H1 (cell line): ENCODE measurements around the gene ZNF536. TPM values are rescaled to one million over a fixed set of nuclear protein-coding genes. Genes with fewer than 3 reads are reported as not detected.
A peak's percentile ranks its signal among the peaks of the same experiment; 100 is the strongest.

ENCODE experiments used
- CTCF ChIA-PET: fragments of 300-600 bp; sonication (Branson Sonifier 250); formaldehyde crosslinking; loops from one replicate; lab custom pipeline; 2021; ENCODE audit not compliant: partially characterized antibody; lab: Charles Lee
- POLR2A ChIA-PET: fragments of 300-600 bp; sonication (Branson Sonifier 250); formaldehyde crosslinking; loops from one replicate; lab custom pipeline; 2021; ENCODE audit warnings: inconsistent platforms; ENCODE audit not compliant: partially characterized antibody; lab: Charles Lee
- DNase-seq, 2 experiments: peaks; one replicate each; pipeline versions ENCODE4 v3.0.0 to v3.0.0-alpha.2; 2010 to 2022; ENCODE audit warnings: low spot score in 2 of 2, low read depth in 1 of 2, mixed read lengths in 1 of 2
- FAIRE-seq: peaks from 2 replicates; lab custom pipeline; 2011; peaks lifted over from hg19 to GRCh38; lab: Jason Lieb, UNC
- H2AFZ ChIP-seq: 2 replicates; pipeline ENCODE4 v1.8.1; 2012; ENCODE audit warnings: low read length, inconsistent platforms
- H2AK5ac ChIP-seq: 2 replicates; pipeline ENCODE4 v1.6.1; 2013; ENCODE audit warnings: low read depth, low read length
- H2BK120ac ChIP-seq: replicated peaks from 2 replicates; pipeline ENCODE3; 2013; ENCODE audit warnings: low read depth, low read length, inconsistent platforms
- H2BK12ac ChIP-seq: 2 replicates; pipeline ENCODE4 v1.6.1; 2013; ENCODE audit warnings: low read depth, low read length
- H2BK15ac ChIP-seq: 2 replicates; pipeline ENCODE4 v1.6.1; 2013; ENCODE audit warnings: low read length
- H2BK20ac ChIP-seq: 2 replicates; pipeline ENCODE4 v1.6.1; 2013; ENCODE audit warnings: low read length
- H2BK5ac ChIP-seq: 2 replicates; pipeline ENCODE4 v1.6.1; 2013; ENCODE audit warnings: low read depth, low read length
- H3K14ac ChIP-seq: 2 replicates; pipeline ENCODE4 v1.6.1; 2013; ENCODE audit warnings: inconsistent platforms; ENCODE audit not compliant: insufficient read length
- H3K18ac ChIP-seq: 2 replicates; pipeline ENCODE4 v1.6.1; 2013; ENCODE audit warnings: low read length; ENCODE audit errors: extremely low read depth
- H3K23ac ChIP-seq: 2 replicates; pipeline ENCODE4 v1.6.1; 2013; ENCODE audit warnings: inconsistent platforms; ENCODE audit not compliant: insufficient read length
- H3K23me2 ChIP-seq: 2 replicates; pipeline ENCODE4 v1.6.1; 2013; ENCODE audit warnings: low read depth, low read length
- H3K27ac ChIP-seq: 2 replicates; pipeline ENCODE4 v1.6.1; 2011; ENCODE audit warnings: low read depth, low read length, inconsistent platforms
- H3K27me3 ChIP-seq, 4 experiments: replicated peaks in 1 of 4; 1 replicate in 1 of 4; 2 replicates in 3 of 4; pipeline versions ENCODE4 v1.6.1 to v1.8.1; 2011 to 2013; ENCODE audit warnings: low read length in 3 of 4, mild to moderate bottlenecking in 3 of 4, inconsistent platforms in 2 of 4, mixed read lengths in 2 of 4, moderate library complexity in 1 of 4; ENCODE audit not compliant: control insufficient read depth in 3 of 4, insufficient read depth in 3 of 4; ENCODE audit errors: extremely low read depth in 1 of 4
- H3K36me3 ChIP-seq, 4 experiments: 2 replicates each; pipeline versions ENCODE4 v1.6.1 to v1.8.1; 2011 to 2013; ENCODE audit warnings: mild to moderate bottlenecking in 4 of 4, low read length in 3 of 4, moderate library complexity in 2 of 4, control low read depth in 1 of 4, inconsistent platforms in 1 of 4; ENCODE audit not compliant: insufficient read depth in 4 of 4, control insufficient read depth in 2 of 4
- H3K4ac ChIP-seq: replicated peaks from 2 replicates; pipeline ENCODE3; 2013; ENCODE audit warnings: low read length, low read depth, mixed read lengths, inconsistent platforms; ENCODE audit not compliant: insufficient read length
- H3K4me1 ChIP-seq, 4 experiments: replicated peaks in 1 of 4; 1 replicate in 1 of 4; 2 replicates in 3 of 4; pipeline versions ENCODE4 v1.6.1 to v1.8.1; 2011 to 2013; ENCODE audit warnings: low read length in 3 of 4, inconsistent platforms in 2 of 4, mixed read lengths in 1 of 4; ENCODE audit not compliant: insufficient read depth in 4 of 4, control insufficient read depth in 3 of 4
- H3K4me2 ChIP-seq, 2 experiments: 2 replicates each; pipeline versions ENCODE4 v1.6.1 to v1.8.1; 2011 to 2013; ENCODE audit warnings: low read depth in 2 of 2, low read length in 2 of 2, control low read depth in 1 of 2, inconsistent platforms in 1 of 2, mild to moderate bottlenecking in 1 of 2; ENCODE audit not compliant: insufficient read depth in 1 of 2
- H3K4me3 ChIP-seq, 4 experiments: fragments of 200-600, 300-600 bp in 1 of 4; sonication (generic), shearing (Covaris generic), sonication (Bioruptor Twin) in 1 of 4; 2 replicates each; pipeline versions ENCODE4 v1.5.1 to v1.8.1; 2011 to 2016; ENCODE audit warnings: low read length in 4 of 4, low read depth in 3 of 4, control low read depth in 2 of 4, inconsistent platforms in 2 of 4, mild to moderate bottlenecking in 2 of 4, mixed read lengths in 1 of 4, moderate library complexity in 1 of 4; ENCODE audit not compliant: insufficient read depth in 2 of 4; ENCODE audit errors: extremely low read depth in 1 of 4
- H3K56ac ChIP-seq: replicated peaks from 2 replicates; pipeline ENCODE3; 2013; ENCODE audit warnings: low read depth, mild to moderate bottlenecking, mixed read lengths, low read length, inconsistent platforms; ENCODE audit not compliant: insufficient read length
- H3K79me1 ChIP-seq: 2 replicates; pipeline ENCODE4 v1.6.1; 2013; ENCODE audit warnings: low read depth, low read length, control low read depth
- H3K79me2 ChIP-seq, 2 experiments: 2 replicates each; pipeline versions ENCODE4 v1.6.1 to v1.8.1; 2012 to 2013; ENCODE audit warnings: low read length in 2 of 2, mild to moderate bottlenecking in 2 of 2, inconsistent platforms in 1 of 2; ENCODE audit not compliant: insufficient read depth in 2 of 2, control insufficient read depth in 1 of 2
- H3K9ac ChIP-seq, 4 experiments: replicated peaks in 1 of 4; 1 replicate in 1 of 4; 2 replicates in 3 of 4; pipeline versions ENCODE4 v1.6.1 to v1.8.1; 2011 to 2013; ENCODE audit warnings: low read depth in 3 of 4, low read length in 3 of 4, control low read depth in 2 of 4, mild to moderate bottlenecking in 2 of 4, moderate library complexity in 2 of 4, inconsistent platforms in 1 of 4; ENCODE audit errors: extremely low read depth in 1 of 4
- H3K9me3 ChIP-seq, 2 experiments: 2 replicates each; pipeline versions ENCODE4 v1.6.1 to v1.8.1; 2012 to 2013; ENCODE audit warnings: mild to moderate bottlenecking in 2 of 2, moderate library complexity in 2 of 2, control low read depth in 1 of 2, inconsistent platforms in 1 of 2, low read depth in 1 of 2, low read length in 1 of 2, mixed read lengths in 1 of 2; ENCODE audit not compliant: insufficient read depth in 2 of 2
- H4K20me1 ChIP-seq, 2 experiments: replicated peaks in 1 of 2; 2 replicates each; pipeline versions ENCODE3 to v1.8.1; 2011 to 2013; ENCODE audit warnings: inconsistent platforms in 2 of 2, low read length in 2 of 2, mild to moderate bottlenecking in 1 of 2; ENCODE audit not compliant: insufficient read depth in 2 of 2, control insufficient read depth in 1 of 2
- H4K5ac ChIP-seq: 2 replicates; pipeline ENCODE4 v1.6.1; 2013; ENCODE audit warnings: low read length, low read depth, mixed read lengths, inconsistent platforms; ENCODE audit not compliant: insufficient read length
- H4K8ac ChIP-seq: 2 replicates; pipeline ENCODE4 v1.8.0; 2013; ENCODE audit warnings: mild to moderate bottlenecking, moderate library complexity, low read length, inconsistent platforms; ENCODE audit not compliant: insufficient read depth; ENCODE audit errors: extremely low read depth
- H4K91ac ChIP-seq: replicated peaks from 2 replicates; pipeline ENCODE3; 2013; ENCODE audit warnings: low read length, mixed read lengths, inconsistent platforms; ENCODE audit not compliant: insufficient read length
- SIX5 ChIP-seq: IDR thresholded peaks from 2 replicates; pipeline ENCODE4 v1.6.1; 2011; ENCODE audit warnings: mild to moderate bottlenecking, low read depth, low read length
- TAF7 ChIP-seq: optimal IDR thresholded peaks from 2 replicates; pipeline ENCODE3; 2011; ENCODE audit warnings: low read depth, mild to moderate bottlenecking, inconsistent platforms, low read length, moderate library complexity, borderline replicate concordance
- ZNF274 ChIP-seq: IDR thresholded peaks from 2 replicates; pipeline ENCODE4 v1.7.0; 2012; ENCODE audit warnings: low read length, borderline replicate concordance; ENCODE audit errors: extremely low read depth
- WGBS, 2 experiments: shearing (Covaris generic) in 1 of 2; methylation state at CpG; one replicate each; pipeline versions ENCODE4 v1.1.6 to v1.1.7; 2013 to 2015; ENCODE audit warnings: low lambda C conversion rate in 2 of 2, mixed read lengths in 2 of 2, inconsistent platforms in 1 of 2, low coverage in 1 of 2, missing lambda C conversion rate in 1 of 2; ENCODE audit not compliant: insufficient replicate concordance in 2 of 2, insufficient coverage in 1 of 2, insufficient read length in 1 of 2; ENCODE audit errors: extremely low coverage in 1 of 2, missing lambda C conversion rate in 1 of 2; 5-methylcytosine and 5-hydroxymethylcytosine counted together
- polyA plus RNA-seq, 7 experiments: library from polyadenylated mRNA; depleted of rRNA in 3 of 7; stranded (reverse) in 5 of 7; unstranded in 2 of 7; fragments of >200 nt in 5 of 7; fragments of 200-250 nt in 2 of 7; gene quantifications; 1 replicate in 5 of 7; 2 replicates in 1 of 7; 4 replicates in 1 of 7; pipeline versions ENCODE4 v1.2.1 to v1.2.3, GENCODE V29; 2011 to 2013; ENCODE audit warnings: missing spikeins in 2 of 7, mixed read lengths in 2 of 7
- total RNA-seq: library from RNA; stranded (reverse); fragmentation: NEBNext Ultra II Directional; extraction: Animal tissue kit (Norgen Biotek cat#: 25700); gene quantifications from 2 replicates; pipeline ENCODE4 v1.2.1, GENCODE V29; 2021

Gene ZNF536
- total and polyA plus RNA-seq, 2 of the 8 experiments (the other 6 are each of a cell fraction or from before 2014, with no cell fraction given) = 0.09 to 0.11 TPM

- Histone ChIP-seq H2BK15ac (no peak overlapping the region), H3K23ac (no peak overlapping the region), H4K5ac (no peak overlapping the region), H3K4me3 (no peak overlapping the region), H3K36me3 (no peaks in the 10 kb centered on the region), H4K8ac (no peak overlapping the region), H2BK5ac (no peak overlapping the region), H3K9me3 (no peaks in the 10 kb centered on the region), H3K56ac (no peak overlapping the region), H3K27me3 (no peaks in the 10 kb centered on the region; a peak in 1 of 7 replicates), H3K79me1 (no peaks in the 10 kb centered on the region), H3K14ac (no peak overlapping the region), H2BK12ac (no peak overlapping the region), H3K27ac (no peak overlapping the region), H4K91ac (no peak overlapping the region), H3K79me2 (no peaks in the 10 kb centered on the region), H3K4me2 (no peak overlapping the region), H4K20me1 (no peaks in the 10 kb centered on the region), H3K4ac (no peak overlapping the region), H2AK5ac (no peak overlapping the region), H3K9ac (no peak overlapping the region), H3K23me2 (peaks cover 5% of the 10 kb centered on the region; the same call in 1 of the 2 replicates), H2BK120ac (no peak overlapping the region), H2BK20ac (no peak overlapping the region), H3K4me1 (no peaks in the 10 kb centered on the region), H2AFZ (no peak overlapping the region), H3K18ac (0 out of 2 replicates have a peak overlapping the region, but pooled peaks have one; percentile 13)
- FAIRE-seq (no peak), DNase-seq (no peak)
- TF ChIP-seq SIX5 (no peak), TAF7 (no peak), ZNF274 (no peak)
- 91% methylated on average over 3 of the region's 3 CpGs; no CpG with 5 or more reads in 1 of the 2 experiments for WGBS, 2 experiments
- CTCF ChIA-PET = interaction anchor here (0.6 to 1.7 kb wide), 2 partner anchors 323 to 611 kb away, joined by 3 to 4 read pairs; no protein-coding TSS in a partner anchor
- POLR2A ChIA-PET = no interaction called here
Observed at GRCh38 chr19:30327331-30327730, 44.9 kb upstream of the ZNF536 start.
